ENCODE data around the gene BAHCC1.
"Not testable (repeated sequence)": the region's sequence is repeated elsewhere in the genome, so short reads cannot be mapped to it uniquely, and the experiment has no call there.

GRCh38 chr17:81352056-81352455 is 43.2 kb upstream of the BAHCC1 start:
- not testable (repeated sequence) for TF ChIP-seq CTCF, POLR2A (IDR thresholded peaks at IDR 0.05)
